Activated B cell treated with CpG ODN at 0.5 μM for 24 hours (primary cell): Measurements from ENCODE around the gene ZGRF1. TPM values are rescaled to one million over a fixed set of nuclear protein-coding genes. Genes with fewer than 3 reads are reported as not detected.
"Not testable (repeated sequence)": the region's sequence is repeated elsewhere in the genome, so short reads cannot be mapped to it uniquely, and the experiment has no call there.

ENCODE experiments used
- ATAC-seq: fragments of 200-7000 bp; cut with Tn5 transposase; one replicate; pipeline ENCODE4 v1.10.0; 2021; ENCODE audit warnings: low read depth, mild to moderate bottlenecking, moderate library complexity
- CTCF ChIA-PET: fragments of 350-600 bp; sonication (Branson Sonifier 250); formaldehyde crosslinking; loops from one replicate; lab custom pipeline; 2021; ENCODE audit warnings: antibody characterized with exemption; lab: Charles Lee
- POLR2A ChIA-PET: fragments of 350-600 bp; sonication (Branson Sonifier 250); formaldehyde crosslinking; loops from one replicate; lab custom pipeline; 2021; ENCODE audit warnings: antibody characterized with exemption; lab: Charles Lee
- DNase-seq: peaks from one replicate; pipeline ENCODE4 v3.0.0; 2022
- H3K27ac Mint-ChIP-seq: one replicate; pipeline ENCODE4 v1.8.0; 2020; ENCODE audit warnings: mixed read lengths
- H3K27me3 Mint-ChIP-seq: one replicate; pipeline ENCODE4 v1.8.0; 2021; ENCODE audit warnings: mixed read lengths
- H3K36me3 Mint-ChIP-seq: one replicate; pipeline ENCODE4 v1.8.0; 2021; ENCODE audit warnings: low read depth, mixed read lengths
- H3K4me1 Mint-ChIP-seq: one replicate; pipeline ENCODE4 v1.8.0; 2021; ENCODE audit warnings: mixed read lengths
- H3K4me3 Mint-ChIP-seq: one replicate; pipeline ENCODE4 v1.8.0; 2020; ENCODE audit warnings: mild to moderate bottlenecking, mixed read lengths
- H3K9me3 Mint-ChIP-seq: one replicate; pipeline ENCODE4 v1.8.0; 2020; ENCODE audit warnings: mixed read lengths
- intact Hi-C: fragments of 100-400 bp; cut with micrococcal nuclease; formaldehyde crosslinking; loops from one replicate; pipeline ENCODE4 v1.15.1; 2024
- total RNA-seq: library from RNA; stranded (reverse); gene quantifications from 2 replicates; pipeline ENCODE4 v1.2.3, GENCODE V29; 2022
- TF ChIP-seq, protein P1 (sequence below): fragments of 200-600 bp; IDR thresholded peaks from one replicate; pipeline ENCODE4 v1.8.0; 2022; ENCODE audit warnings: antibody characterized with exemption, mild to moderate bottlenecking

The ZGRF1 gene
- total RNA-seq, 1 donor from 2014 or later = 13.7 TPM

DNA sequence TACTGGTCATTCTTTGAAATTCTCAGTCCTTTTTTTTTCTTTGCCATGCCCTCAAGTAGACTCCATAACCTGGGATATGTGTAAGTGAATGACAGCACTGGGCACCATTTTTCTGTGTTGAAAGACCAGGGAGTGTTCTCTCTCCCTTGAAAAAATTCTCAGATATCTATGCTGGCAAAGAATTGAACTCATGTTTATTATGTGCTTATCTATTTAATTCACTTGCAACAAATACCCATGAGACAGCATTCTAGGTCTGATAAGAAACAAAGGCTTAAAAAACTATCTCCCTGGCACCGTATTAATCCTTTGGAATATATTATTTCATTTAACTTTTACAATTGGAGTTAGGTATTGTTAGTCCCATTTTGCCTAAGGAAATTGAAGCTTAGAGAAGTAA is 37.0 kb upstream of the ZGRF1 start:
- Mint-ChIP-seq H3K36me3 (no peaks in the 10 kb centered on the region), H3K4me1 (no peaks in the 10 kb centered on the region), H3K4me3 (no peak overlapping the region), H3K9me3 (no peaks in the 10 kb centered on the region), H3K27ac (no peak overlapping the region), H3K27me3 (no peaks in the 10 kb centered on the region)
- DNase-seq (no peak), ATAC-seq (no peak)
- intact Hi-C loops = no loop called here
- TF ChIP-seq, protein P1, sequence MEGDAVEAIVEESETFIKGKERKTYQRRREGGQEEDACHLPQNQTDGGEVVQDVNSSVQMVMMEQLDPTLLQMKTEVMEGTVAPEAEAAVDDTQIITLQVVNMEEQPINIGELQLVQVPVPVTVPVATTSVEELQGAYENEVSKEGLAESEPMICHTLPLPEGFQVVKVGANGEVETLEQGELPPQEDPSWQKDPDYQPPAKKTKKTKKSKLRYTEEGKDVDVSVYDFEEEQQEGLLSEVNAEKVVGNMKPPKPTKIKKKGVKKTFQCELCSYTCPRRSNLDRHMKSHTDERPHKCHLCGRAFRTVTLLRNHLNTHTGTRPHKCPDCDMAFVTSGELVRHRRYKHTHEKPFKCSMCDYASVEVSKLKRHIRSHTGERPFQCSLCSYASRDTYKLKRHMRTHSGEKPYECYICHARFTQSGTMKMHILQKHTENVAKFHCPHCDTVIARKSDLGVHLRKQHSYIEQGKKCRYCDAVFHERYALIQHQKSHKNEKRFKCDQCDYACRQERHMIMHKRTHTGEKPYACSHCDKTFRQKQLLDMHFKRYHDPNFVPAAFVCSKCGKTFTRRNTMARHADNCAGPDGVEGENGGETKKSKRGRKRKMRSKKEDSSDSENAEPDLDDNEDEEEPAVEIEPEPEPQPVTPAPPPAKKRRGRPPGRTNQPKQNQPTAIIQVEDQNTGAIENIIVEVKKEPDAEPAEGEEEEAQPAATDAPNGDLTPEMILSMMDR = no peak
- ChIA-PET POLR2A (no interaction called here), CTCF (no interaction called here)

DNA sequence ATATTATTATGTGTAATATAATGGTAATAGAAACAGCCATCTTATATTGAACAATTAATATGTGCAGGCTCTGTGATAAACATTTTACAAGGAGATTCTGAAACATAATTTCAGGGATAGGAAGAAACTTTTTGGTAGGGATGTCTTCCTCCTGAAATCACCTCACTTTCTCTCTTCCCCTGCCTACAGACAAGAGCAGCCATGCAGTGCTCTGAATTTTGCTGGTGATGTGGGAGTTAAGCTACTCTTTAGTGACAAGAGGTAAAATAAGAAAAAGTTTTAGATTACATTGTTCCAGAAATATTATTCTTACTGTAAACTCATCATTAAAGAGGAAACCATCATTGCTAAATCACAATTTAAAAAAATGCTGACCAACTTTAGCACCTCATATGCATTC is 36.4 kb upstream of the ZGRF1 start:
- Mint-ChIP-seq H3K4me3 (no peak overlapping the region), H3K9me3 (no peaks in the 10 kb centered on the region), H3K27ac (no peak overlapping the region), H3K27me3 (no peaks in the 10 kb centered on the region), H3K4me1 (no peaks in the 10 kb centered on the region), H3K36me3 (no peaks in the 10 kb centered on the region)
- CTCF ChIA-PET = no interaction called here
- intact Hi-C loops = no loop called here
- ATAC-seq (no peak), DNase-seq (no peak)
- POLR2A ChIA-PET = no interaction called here
- TF ChIP-seq, protein P1 = no peak

DNA sequence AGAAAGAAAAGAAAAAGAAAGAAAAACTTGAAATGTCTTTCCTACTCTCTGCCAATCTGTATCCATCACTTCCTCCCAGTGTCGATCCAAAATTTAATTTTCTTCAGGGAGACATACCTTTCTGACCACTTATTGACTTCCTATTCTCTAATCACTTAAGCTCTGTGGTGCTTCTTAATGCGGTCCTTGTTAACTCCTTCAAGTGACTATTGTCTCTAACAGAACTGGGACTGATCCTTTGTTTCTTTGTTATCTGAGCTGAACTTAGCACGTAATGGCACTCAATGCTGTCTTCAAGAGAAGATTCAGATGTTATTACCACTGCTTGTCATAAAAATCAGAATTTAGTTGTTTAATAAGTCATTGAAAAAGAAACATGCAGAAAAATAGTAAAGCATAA is 31.4 kb upstream of the ZGRF1 start:
- ATAC-seq (no peak), DNase-seq (no peak)
- Mint-ChIP-seq H3K4me1 (no peaks in the 10 kb centered on the region), H3K36me3 (peaks cover 2% of the 10 kb centered on the region), H3K9me3 (no peaks in the 10 kb centered on the region), H3K27me3 (no peaks in the 10 kb centered on the region), H3K27ac (no peak overlapping the region), H3K4me3 (no peak overlapping the region)
- intact Hi-C loops = no loop called here
- CTCF ChIA-PET = no interaction called here
- POLR2A ChIA-PET = no interaction called here
- TF ChIP-seq, protein P1 = no peak

DNA sequence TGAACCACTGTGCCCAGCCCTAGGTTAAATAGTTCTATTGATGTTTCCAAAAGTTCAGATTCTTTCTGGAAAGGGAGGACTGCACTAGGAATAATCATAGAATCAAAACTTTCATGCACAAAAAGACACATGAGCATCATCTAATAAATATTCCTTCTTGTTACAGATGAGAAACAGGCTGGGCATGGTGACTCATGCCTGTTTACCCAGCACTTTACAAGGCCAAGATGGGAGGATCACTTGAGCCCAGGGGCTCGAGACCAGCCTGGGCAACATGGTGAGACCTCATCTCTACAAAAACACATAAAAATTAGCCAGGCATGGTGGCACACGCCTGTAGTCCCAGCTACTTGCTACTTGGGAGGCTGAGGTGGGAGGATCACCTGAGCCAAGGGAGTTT is 27.9 kb upstream of the ZGRF1 start:
- no peaks in the 10 kb centered on the region for H3K4me1 Mint-ChIP-seq
- ChIA-PET POLR2A (no interaction called here), CTCF (no interaction called here)
- TF ChIP-seq, protein P1 = no peak
- no peak overlapping the region for H3K4me3 Mint-ChIP-seq
- no peaks in the 10 kb centered on the region for H3K9me3 Mint-ChIP-seq
- DNase-seq (no peak), ATAC-seq (no peak)
- no peaks in the 10 kb centered on the region for H3K27me3 Mint-ChIP-seq
- intact Hi-C loops = no loop called here
- H3K27ac Mint-ChIP-seq = no peak overlapping the region
- H3K36me3 Mint-ChIP-seq = peaks cover 3% of the 10 kb centered on the region

DNA sequence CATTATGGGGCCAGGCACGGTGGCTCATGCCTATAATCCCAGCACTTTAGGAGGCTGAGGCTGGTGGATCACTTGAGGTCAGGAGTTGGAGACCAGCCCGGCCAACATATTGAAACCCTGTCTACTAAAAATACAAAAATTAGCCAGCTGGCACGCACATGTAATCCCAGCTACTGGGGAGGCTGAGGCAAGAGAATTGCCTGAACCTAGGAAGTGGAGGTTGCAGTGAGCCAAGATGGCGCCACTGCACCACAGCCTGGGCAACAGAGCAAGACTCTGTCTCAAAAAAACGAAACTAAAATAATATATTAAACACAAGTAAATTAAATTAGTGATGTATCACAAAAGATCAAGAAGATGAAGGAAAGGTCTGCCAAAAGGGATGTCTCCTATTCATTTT is 19.4 kb upstream of the ZGRF1 start:
- H3K4me3 Mint-ChIP-seq, ATAC-seq, CTCF ChIA-PET, H3K4me1 Mint-ChIP-seq, H3K9me3 Mint-ChIP-seq, DNase-seq, POLR2A ChIA-PET, intact Hi-C loops, H3K27ac Mint-ChIP-seq, H3K27me3 Mint-ChIP-seq: not testable (repeated sequence)
- H3K36me3 Mint-ChIP-seq = peaks cover 68% of the 10 kb centered on the region

DNA sequence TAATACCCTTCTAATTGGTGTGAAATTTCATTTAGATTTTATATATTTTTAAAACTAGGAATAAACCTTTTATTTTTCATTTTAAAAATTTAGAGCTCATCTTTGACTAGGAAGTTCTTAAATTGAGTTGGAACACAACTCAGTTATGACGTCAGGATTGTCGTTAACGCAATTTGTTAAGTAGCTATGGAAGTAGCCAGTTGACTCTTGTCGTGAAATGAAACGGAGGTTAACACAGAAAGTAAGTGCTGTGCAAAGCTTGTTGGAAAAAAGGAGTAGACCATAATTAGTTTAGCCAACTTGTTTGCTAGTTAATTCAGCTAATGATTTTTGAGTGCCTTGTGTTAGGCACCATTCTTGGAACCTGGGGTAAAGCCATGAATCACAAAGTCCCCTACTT is 18.6 kb upstream of the ZGRF1 start:
- H3K36me3 Mint-ChIP-seq = peaks cover 70% of the 10 kb centered on the region
- no peaks in the 10 kb centered on the region for H3K27me3 Mint-ChIP-seq
- intact Hi-C loops = no loop called here
- TF ChIP-seq, protein P1 = no peak
- POLR2A ChIA-PET = no interaction called here
- CTCF ChIA-PET = no interaction called here
- no peak overlapping the region for H3K4me3 Mint-ChIP-seq
- H3K27ac Mint-ChIP-seq = no peak overlapping the region
- H3K9me3 Mint-ChIP-seq = no peaks in the 10 kb centered on the region
- ATAC-seq (no peak), DNase-seq (no peak)
- no peaks in the 10 kb centered on the region for H3K4me1 Mint-ChIP-seq
